ENCODE measurements around the gene OTOS. TPM values are rescaled to one million over a fixed set of nuclear protein-coding genes. Genes with fewer than 3 reads are reported as not detected.
A peak's percentile ranks its signal among the peaks of the same experiment; 100 is the strongest.

Gene OTOS
- total RNA-seq, 1 donor from 2014 or later: not detected

DNA sequence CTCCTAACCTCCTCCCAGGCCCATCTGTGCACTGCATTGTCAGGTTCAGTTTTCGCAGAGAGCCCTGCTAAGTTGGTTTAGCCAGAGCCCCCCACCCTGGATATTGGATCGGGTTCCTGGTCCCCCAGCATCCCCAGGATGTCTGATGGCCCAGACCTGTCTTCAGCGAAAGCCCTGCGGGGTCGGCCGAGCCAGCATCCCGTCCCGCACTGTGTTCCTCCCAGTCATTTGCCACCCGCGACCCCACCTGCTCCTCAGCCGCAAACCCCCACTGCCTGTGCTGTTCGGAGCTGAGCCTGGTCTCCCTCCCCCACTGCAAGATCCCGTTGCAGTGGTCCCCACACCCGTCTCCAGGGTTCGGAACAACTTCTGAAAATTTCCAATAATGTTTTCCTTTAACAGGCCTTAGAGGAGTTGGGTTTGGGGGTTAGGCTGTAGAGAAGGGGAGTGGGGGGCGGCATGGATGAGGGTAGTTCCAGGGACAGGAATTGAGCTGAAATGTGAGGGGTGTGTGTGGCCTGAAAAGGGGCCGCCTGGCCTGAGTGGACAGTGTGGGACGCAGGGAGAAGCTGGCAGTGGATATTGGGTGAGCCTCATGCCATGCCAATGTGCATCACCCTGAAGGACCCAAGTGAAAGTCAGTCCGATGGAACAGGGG is 2.7 kb downstream of the OTOS start:
- DNase-seq (ENCODE audit: low spot score in 2 of 2): peak in 1 of 2 donors; percentile 56
- Histone ChIP-seq H3K4me3 (no peak overlapping the region), H3K27me3 (no peaks in the 10 kb centered on the region), H3K36me3 (peaks cover 7 to 12% of the 10 kb centered on the region in 2 donors), H3K4me1 (peaks cover 5 to 11% of the 10 kb centered on the region in 2 donors), H3K27ac (no peak overlapping the region), H3K9me3 (no peaks in the 10 kb centered on the region)
- intact Hi-C loops (cut with DNase I): loop anchor here (5.0 kb wide), 1 partner anchor 300 kb away; the partner anchor contains the start of gene GPC1
- TF ChIP-seq CTCF (IDR thresholded peaks at IDR 0.05): no peak

GRCh38 chr2:240136671-240137292 is 3.7 kb downstream of the OTOS start:
- TF ChIP-seq CTCF (IDR thresholded peaks at IDR 0.05): no peak
- H3K4me1 ChIP-seq: peaks cover 5 to 11% of the 10 kb centered on the region in 2 donors
- H3K36me3 ChIP-seq: peaks cover 17 to 21% of the 10 kb centered on the region in 2 donors
- H3K27me3 ChIP-seq: no peaks in the 10 kb centered on the region
- no peaks in the 10 kb centered on the region for H3K9me3 ChIP-seq
- no peak for DNase-seq (ENCODE audit: low spot score in 2 of 2)
- peak overlapping the region; percentile 85 to 86 for H3K4me3 ChIP-seq
- H3K27ac ChIP-seq: no peak overlapping the region
- intact Hi-C loops (cut with DNase I): loop anchor here (5.0 kb wide), 1 partner anchor 301 kb away; the partner anchor contains the start of gene GPC1

DNA sequence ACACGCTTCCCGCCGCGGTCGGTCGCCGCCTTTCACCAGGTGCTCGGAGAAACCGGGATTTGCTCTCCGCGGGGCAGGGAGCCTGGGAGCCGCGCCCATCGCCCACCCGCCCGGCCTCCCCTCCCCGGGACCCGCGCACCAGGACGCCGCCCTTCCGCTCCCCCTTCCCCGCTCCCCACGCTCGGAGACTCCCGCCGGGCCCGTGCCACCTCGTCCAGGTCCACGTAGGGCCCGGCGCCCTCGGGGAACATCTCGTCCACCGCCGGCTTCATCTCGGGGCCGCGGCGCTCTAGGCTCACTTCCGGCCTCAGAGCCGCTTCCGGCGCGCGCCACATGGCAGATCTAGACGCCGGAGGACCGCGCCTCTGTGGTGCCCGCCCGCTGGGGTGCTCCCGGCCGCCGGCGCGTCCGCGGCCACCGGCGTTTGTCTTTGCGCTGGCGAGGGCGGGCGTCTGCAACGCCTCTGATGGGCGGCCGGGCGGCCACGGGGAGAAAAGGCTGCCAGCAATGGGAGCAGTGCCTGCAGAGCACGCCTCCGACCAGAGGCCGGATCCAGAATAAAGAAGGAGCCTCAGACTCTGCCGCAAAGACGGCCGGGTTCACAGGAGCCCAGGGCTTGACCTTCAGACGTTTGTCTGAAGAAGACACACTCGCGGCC is 4.3 kb downstream of the OTOS start, which contains the start of gene COPS9:
Gene COPS9 (minus strand): TSS at position 293 of the 658 bp plus-strand sequence. CDS start 21 bp downstream, at position 272.
- H3K9me3 ChIP-seq: no peaks in the 10 kb centered on the region
- DNase-seq (ENCODE audit: low spot score in 2 of 2): peak; percentile 39 to 91
- H3K4me3 ChIP-seq: peak within 1 kb of the TSS; percentile 85 to 86
- no peaks in the 10 kb centered on the region for H3K27me3 ChIP-seq
- intact Hi-C loops (cut with DNase I): loop anchor here (5.0 kb wide), 1 partner anchor 301 kb away; the partner anchor contains the start of gene GPC1
- H3K36me3 ChIP-seq: peaks cover 22 to 28% of the 10 kb centered on the region in 2 donors
- H3K4me1 ChIP-seq: peaks cover 5 to 11% of the 10 kb centered on the region in 2 donors
- peak within 1 kb of the TSS; percentile 41 to 56 for H3K27ac ChIP-seq
- no peak for TF ChIP-seq CTCF (IDR thresholded peaks at IDR 0.05)

DNA sequence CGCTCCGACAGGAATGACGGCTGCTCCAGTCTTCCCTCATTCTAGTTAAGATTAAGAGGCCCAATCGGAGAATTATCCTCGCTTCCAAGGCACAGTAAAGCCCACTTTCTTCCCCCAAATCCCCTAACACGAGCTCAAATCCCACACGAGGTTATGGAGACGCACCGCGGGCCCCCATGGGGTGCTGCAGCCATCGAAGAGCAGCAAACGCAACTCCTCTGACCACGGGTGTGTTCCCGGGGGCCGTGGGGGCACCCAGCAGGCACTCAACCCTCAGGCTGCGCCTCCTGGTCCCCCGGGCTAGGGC is 4.8 kb downstream of the OTOS start:
- H3K27me3 ChIP-seq: no peaks in the 10 kb centered on the region
- peak overlapping the region; percentile 85 to 86 for H3K4me3 ChIP-seq
- intact Hi-C loops (cut with DNase I): loop anchor here (5.0 kb wide), 1 partner anchor 302 kb away; the partner anchor contains the start of gene GPC1
- H3K9me3 ChIP-seq: no peaks in the 10 kb centered on the region
- DNase-seq (ENCODE audit: low spot score in 2 of 2): no peak
- peaks cover 26 to 33% of the 10 kb centered on the region in 2 donors for H3K36me3 ChIP-seq
- peak overlapping the region; percentile 41 to 56 for H3K27ac ChIP-seq
- H3K4me1 ChIP-seq: peaks cover 5 to 11% of the 10 kb centered on the region in 2 donors
- TF ChIP-seq CTCF (IDR thresholded peaks at IDR 0.05): no peak

GRCh38 chr2:240134956-240135520 is 5.4 kb downstream of the OTOS start:
- TF ChIP-seq CTCF (IDR thresholded peaks at IDR 0.05): no peak
- Histone ChIP-seq H3K4me3 (peak overlapping the region; percentile 85 to 86), H3K36me3 (peaks cover 32 to 39% of the 10 kb centered on the region in 2 donors), H3K4me1 (peaks cover 5 to 11% of the 10 kb centered on the region in 2 donors), H3K27me3 (no peaks in the 10 kb centered on the region), H3K27ac (no peak overlapping the region), H3K9me3 (no peaks in the 10 kb centered on the region)
- peak in 1 of 2 donors; percentile 33 for DNase-seq (ENCODE audit: low spot score in 2 of 2)
- intact Hi-C loops (cut with DNase I): loop anchor here (5.0 kb wide), 1 partner anchor 302 kb away; the partner anchor contains the start of gene GPC1
